HepG2 (cell line): Measurements from ENCODE around the gene SLC9B2. TPM values are rescaled to one million over a fixed set of nuclear protein-coding genes. Genes with fewer than 3 reads are reported as not detected.
"Not testable (repeated sequence)": the region's sequence is repeated elsewhere in the genome, so short reads cannot be mapped to it uniquely, and the experiment has no call there.

Source experiments
- ATAC-seq: fragments of 200-7000 bp; cut with Tn5 transposase; 3 replicates; pipeline ENCODE4 v1.9.1; 2020; ENCODE audit warnings: mild to moderate bottlenecking, moderate library complexity
- BruUV-seq: library from RNA; stranded (reverse); fragments of 400-500 nt; replicated peaks from 2 replicates; lab custom pipeline; 2021; lab: Mats Ljungman, UMichigan
- CTCF ChIA-PET: fragments of 300-600 bp; formaldehyde crosslinking; extraction: SDS; loops from one replicate; lab custom pipeline; 2021; ENCODE audit warnings: low total read pairs, inconsistent platforms, low intra/inter-chr PET ratio; lab: Yijun Ruan, JAX
- POLR2A ChIA-PET: fragments of 350-600 bp; sonication (Branson Sonifier 250); formaldehyde crosslinking; loops from one replicate; lab custom pipeline; 2020; ENCODE audit warnings: antibody characterized with exemption, inconsistent platforms; lab: Yijun Ruan, JAX
- DNase-seq: peaks from one replicate; pipeline ENCODE4 v3.0.0-alpha.2; 2015; ENCODE audit warnings: low spot score
- FAIRE-seq: peaks from 3 replicates; lab custom pipeline; 2011; peaks lifted over from hg19 to GRCh38; lab: Jason Lieb, UNC
- H2AFZ ChIP-seq: one replicate; pipeline ENCODE4 v1.6.1; 2011; ENCODE audit warnings: low read length, inconsistent platforms
- H3K27ac ChIP-seq: fragments of 300-600 bp; 3 replicates; pipeline ENCODE4 v1.8.0; 2011; ENCODE audit warnings: mixed run types, mild to moderate bottlenecking, mixed read lengths, low read length, inconsistent platforms; ENCODE audit not compliant: insufficient read depth; ENCODE audit errors: extremely low read length
- H3K27me3 ChIP-seq, 2 experiments: fragments of 200-600 bp in 1 of 2; 2 replicates in 1 of 2; 3 replicates in 1 of 2; pipeline versions ENCODE4 v1.6.0 to v1.8.0; 2011; ENCODE audit warnings: low read length in 2 of 2, mild to moderate bottlenecking in 2 of 2, moderate library complexity in 2 of 2, inconsistent platforms in 1 of 2; ENCODE audit not compliant: insufficient read depth in 2 of 2, control insufficient read depth in 1 of 2
- H3K36me3 ChIP-seq, 2 experiments: fragments of 200-600 bp in 1 of 2; replicated peaks in 1 of 2; 2 replicates in 1 of 2; 3 replicates in 1 of 2; pipeline versions ENCODE4 v1.5.1 to v1.8.0; 2011; ENCODE audit warnings: low read length in 2 of 2, inconsistent platforms in 1 of 2; ENCODE audit not compliant: insufficient read depth in 2 of 2, control insufficient read depth in 1 of 2
- H3K4me1 ChIP-seq: 2 replicates; pipeline ENCODE4 v1.5.1; 2012; ENCODE audit warnings: low read length, inconsistent platforms; ENCODE audit not compliant: insufficient read depth
- H3K4me2 ChIP-seq: 2 replicates; pipeline ENCODE4 v1.6.0; 2011; ENCODE audit warnings: low read depth, low read length, inconsistent platforms
- H3K4me3 ChIP-seq, 3 experiments: fragments of 200-600 bp in 1 of 3; sonication (generic), shearing (Covaris generic) in 1 of 3; replicated peaks in 1 of 3; 2 replicates each; pipeline ENCODE4 v1.5.1; 2011 to 2016; ENCODE audit warnings: low read length in 3 of 3, inconsistent platforms in 2 of 3, low read depth in 2 of 3, mild to moderate bottlenecking in 2 of 3, control low read depth in 1 of 3, mixed read lengths in 1 of 3; ENCODE audit not compliant: insufficient read depth in 1 of 3
- H3K79me2 ChIP-seq: one replicate; pipeline ENCODE4 v1.6.1; 2011; ENCODE audit warnings: low read length, inconsistent platforms; ENCODE audit not compliant: insufficient read depth
- H3K9ac ChIP-seq: 2 replicates; pipeline ENCODE4 v1.6.0; 2011; ENCODE audit warnings: mild to moderate bottlenecking, low read depth, low read length, inconsistent platforms; ENCODE audit not compliant: insufficient read depth
- H3K9me3 ChIP-seq: 2 replicates; pipeline ENCODE4 v1.5.1; 2012; ENCODE audit warnings: mild to moderate bottlenecking, low read length
- H4K20me1 ChIP-seq: 2 replicates; pipeline ENCODE4 v1.6.0; 2011; ENCODE audit warnings: inconsistent platforms, mild to moderate bottlenecking, low read length, moderate library complexity; ENCODE audit not compliant: insufficient read depth
- ATF7 ChIP-seq, 2 experiments: fragments of 450-650 bp in 1 of 2; sonication (generic) in 1 of 2; formaldehyde crosslinking in 1 of 2; IDR thresholded peaks; 2 replicates each; pipeline versions ENCODE4 v1.4.0 to v1.6.1; 2016 to 2020; ENCODE audit warnings: antibody characterized with exemption in 1 of 2, mild to moderate bottlenecking in 1 of 2, missing genetic modification reagents in 1 of 2
- PAX8 ChIP-seq: sonication (generic); formaldehyde crosslinking; IDR thresholded peaks from 2 replicates; pipeline ENCODE4 v1.8.0; 2022; ENCODE audit warnings: mild to moderate bottlenecking, missing genetic modification reagents, borderline replicate concordance
- in situ Hi-C: cut with HindIII; loops from 2 replicates; pipeline ENCODE4 v1.10.0; 2017; ENCODE audit warnings: low pct_unique_long_range_greater_than_20kb; ENCODE audit not compliant: extremely low pct_ligation_motif_present
- intact Hi-C: fragments of 100-400 bp; cut with micrococcal nuclease; formaldehyde crosslinking; loops from one replicate; pipeline ENCODE4 v1.10.0; 2022; ENCODE audit not compliant: unreplicated experiment
- polyA plus RNA-seq, 8 experiments: library from polyadenylated mRNA; depleted of rRNA in 3 of 8; stranded (reverse) in 7 of 8; unstranded in 1 of 8; fragments of >200 nt; fragmentation: Illumina TruSeq in 4 of 8; extraction: Trizol in 4 of 8; gene quantifications; 2 replicates each; pipeline versions ENCODE4 v1.2.1 to v1.2.3, GENCODE V29; 2011 to 2016; ENCODE audit warnings: low read depth in 4 of 8, missing spikeins in 1 of 8, mixed read lengths in 1 of 8; ENCODE audit not compliant: insufficient read depth in 1 of 8
- total RNA-seq, 5 experiments: library from RNA; depleted of rRNA; stranded (reverse); fragments of >200 nt; fragmentation: Illumina TruSeq; extraction: Trizol; gene quantifications; 2 replicates each; pipeline ENCODE4 v1.2.3, GENCODE V29; 2016; ENCODE audit warnings: low read depth in 1 of 5
- TF ChIP-seq, protein P1 (sequence below): sonication (generic); formaldehyde crosslinking; IDR thresholded peaks from 2 replicates; pipeline ENCODE4 v1.5.1; 2020; ENCODE audit warnings: mild to moderate bottlenecking, missing genetic modification reagents, borderline replicate concordance
- TF ChIP-seq, protein P2 (sequence below): sonication (generic); formaldehyde crosslinking; IDR thresholded peaks from 2 replicates; pipeline ENCODE4 v1.4.0; 2020; ENCODE audit warnings: mild to moderate bottlenecking, low read depth, missing genetic modification reagents

The SLC9B2 gene
- total and polyA plus RNA-seq, 2 of the 13 experiments (the other 11 are each of a cell fraction or from before 2014, with no cell fraction given), result 23.5 to 38.5 TPM

DNA sequence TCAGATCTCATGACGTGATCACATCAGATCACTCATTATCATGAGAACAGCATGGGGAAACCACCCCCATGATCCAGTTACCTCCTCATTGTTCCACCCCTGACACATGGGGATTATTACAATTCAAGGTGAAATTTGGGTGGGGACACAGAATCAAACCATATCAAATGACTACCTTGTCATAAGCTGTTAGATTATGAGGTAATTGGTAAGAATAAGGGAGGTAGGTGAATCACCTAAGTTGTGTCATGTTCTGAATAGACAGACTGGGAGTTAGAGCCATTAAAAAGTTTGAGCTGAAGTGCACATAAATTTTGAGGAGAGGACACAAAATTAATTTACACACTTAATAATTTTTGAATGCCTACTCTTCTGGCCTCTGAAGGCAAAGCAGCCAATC, 81.8 kb downstream of the SLC9B2 start (continued):
- TF ChIP-seq, protein P1, sequence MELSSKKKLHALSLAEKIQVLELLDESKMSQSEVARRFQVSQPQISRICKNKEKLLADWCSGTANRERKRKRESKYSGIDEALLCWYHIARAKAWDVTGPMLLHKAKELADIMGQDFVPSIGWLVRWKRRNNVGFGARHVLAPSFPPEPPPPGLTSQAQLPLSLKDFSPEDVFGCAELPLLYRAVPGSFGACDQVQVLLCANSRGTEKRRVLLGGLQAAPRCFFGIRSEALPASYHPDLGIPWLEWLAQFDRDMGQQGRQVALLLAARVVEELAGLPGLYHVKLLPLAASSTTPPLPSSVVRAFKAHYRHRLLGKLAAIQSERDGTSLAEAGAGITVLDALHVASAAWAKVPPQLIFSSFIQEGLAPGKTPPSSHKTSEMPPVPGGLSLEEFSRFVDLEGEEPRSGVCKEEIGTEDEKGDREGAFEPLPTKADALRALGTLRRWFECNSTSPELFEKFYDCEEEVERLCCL (CRISPR knock-in tag), result no peak
- no peak for TF ChIP-seq PAX8 (CRISPR knock-in tag)
- TF ChIP-seq, protein P2, sequence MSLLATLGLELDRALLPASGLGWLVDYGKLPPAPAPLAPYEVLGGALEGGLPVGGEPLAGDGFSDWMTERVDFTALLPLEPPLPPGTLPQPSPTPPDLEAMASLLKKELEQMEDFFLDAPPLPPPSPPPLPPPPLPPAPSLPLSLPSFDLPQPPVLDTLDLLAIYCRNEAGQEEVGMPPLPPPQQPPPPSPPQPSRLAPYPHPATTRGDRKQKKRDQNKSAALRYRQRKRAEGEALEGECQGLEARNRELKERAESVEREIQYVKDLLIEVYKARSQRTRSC, result no peak

DNA sequence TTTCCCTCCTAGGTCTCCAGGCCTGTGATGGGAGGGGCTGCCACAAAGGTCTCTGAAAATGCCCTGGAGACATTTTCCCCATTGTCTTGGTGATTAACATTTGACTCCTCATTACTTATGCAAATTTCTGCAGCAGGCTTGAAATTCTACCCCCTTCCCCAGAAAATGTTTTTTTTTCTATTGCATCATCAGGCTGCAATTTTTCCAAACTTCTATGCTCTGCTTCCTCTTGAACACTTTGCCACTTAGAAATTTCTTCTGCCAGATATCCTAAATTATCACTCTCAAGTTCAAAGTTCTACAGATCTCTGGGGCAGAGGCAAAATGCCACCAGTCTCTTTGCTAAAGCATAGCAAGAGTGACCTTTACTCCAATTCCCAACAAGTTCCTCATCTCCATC, 82.6 kb downstream of the SLC9B2 start:
- H3K36me3 ChIP-seq; BruUV-seq; H3K27ac ChIP-seq; FAIRE-seq; H4K20me1 ChIP-seq; H3K4me3 ChIP-seq; H3K27me3 ChIP-seq; H2AFZ ChIP-seq; CTCF ChIA-PET; POLR2A ChIA-PET; intact Hi-C loops; ATAC-seq; H3K4me1 ChIP-seq; H3K79me2 ChIP-seq; H3K4me2 ChIP-seq; DNase-seq; H3K9ac ChIP-seq; in situ Hi-C loops; TF ChIP-seq ATF7 (CRISPR knock-in tag; IDR thresholded peaks at IDR 0.05): not testable (repeated sequence)
- peaks cover 12% of the 10 kb centered on the region; the same call in 1 of the 2 replicates for H3K9me3 ChIP-seq
- TF ChIP-seq ATF7 (IDR thresholded peaks at IDR 0.05), result 0 out of 2 replicates have a peak, but pooled peaks have one; percentile 5
